Measurements from ENCODE around the gene FURIN. TPM values are rescaled to one million over a fixed set of nuclear protein-coding genes. Genes with fewer than 3 reads are reported as not detected.
A peak's percentile ranks its signal among the peaks of the same experiment; 100 is the strongest.

The FURIN gene
- total RNA-seq, 4 donors from 2014 or later: 20.5 to 54.8 (median 30.5) TPM

- Histone ChIP-seq H3K4me3 (no peak overlapping the region), H3K27ac (no peak overlapping the region), H3K36me3 (no peaks in the 10 kb centered on the region), H3K9me3 (no peaks in the 10 kb centered on the region), H3K4me1 (peaks cover 0 to 12% of the 10 kb centered on the region in 2 donors), H3K27me3 (no peaks in the 10 kb centered on the region)
- intact Hi-C loops (cut with DNase I; ENCODE audit: low total_unique reads): loop anchor here (10.0 kb wide), 1 partner anchor 167 kb away; the partner anchor contains the start of gene BLM
- DNase-seq: no peak
- no peak for TF ChIP-seq CTCF (IDR thresholded peaks at IDR 0.05)
- TF ChIP-seq POLR2A (IDR thresholded peaks at IDR 0.05): no peak
Measured at GRCh38 chr15:90881181-90881977, 13.0 kb downstream of the FURIN start.

GRCh38 chr15:90881978-90882721 lies 13.8 kb downstream of the FURIN start:
- intact Hi-C loops (cut with DNase I; ENCODE audit: low total_unique reads): loop anchor here (10.0 kb wide), 1 partner anchor 167 kb away; the partner anchor contains the start of gene BLM
- Histone ChIP-seq H3K9me3 (no peaks in the 10 kb centered on the region), H3K27me3 (no peaks in the 10 kb centered on the region), H3K4me3 (no peak overlapping the region), H3K27ac (peak overlapping the region in 1 of 2 donors; percentile 96), H3K4me1 (peaks cover 0 to 12% of the 10 kb centered on the region in 2 donors), H3K36me3 (no peaks in the 10 kb centered on the region)
- TF ChIP-seq POLR2A (IDR thresholded peaks at IDR 0.05) (no peak), CTCF (IDR thresholded peaks at IDR 0.05) (no peak)
- DNase-seq: no peak

GRCh38 chr15:90882781-90883525 lies 14.6 kb downstream of the FURIN start:
- TF ChIP-seq CTCF (IDR thresholded peaks at IDR 0.05) (no peak), POLR2A (IDR thresholded peaks at IDR 0.05) (no peak)
- Histone ChIP-seq H3K27ac (peak overlapping the region; percentile 96), H3K4me3 (no peak overlapping the region), H3K36me3 (no peaks in the 10 kb centered on the region), H3K9me3 (no peaks in the 10 kb centered on the region), H3K27me3 (no peaks in the 10 kb centered on the region), H3K4me1 (peaks cover 0 to 12% of the 10 kb centered on the region in 2 donors)
- DNase-seq: no peak
- intact Hi-C loops (cut with DNase I; ENCODE audit: low total_unique reads): loop anchor here (10.0 kb wide), 1 partner anchor 168 kb away; the partner anchor contains the start of gene BLM

GRCh38 chr15:90883526-90883975 lies 15.2 kb downstream of the FURIN start:
- intact Hi-C loops (cut with DNase I; ENCODE audit: low total_unique reads): loop anchor here (10.0 kb wide), 1 partner anchor 169 kb away; the partner anchor contains the start of gene BLM
- Histone ChIP-seq H3K9me3 (no peaks in the 10 kb centered on the region), H3K4me3 (peak overlapping the region; percentile 49 to 65), H3K27ac (peak overlapping the region; percentile 96), H3K36me3 (no peaks in the 10 kb centered on the region), H3K4me1 (peaks cover 0 to 12% of the 10 kb centered on the region in 2 donors), H3K27me3 (no peaks in the 10 kb centered on the region)
- TF ChIP-seq POLR2A (IDR thresholded peaks at IDR 0.05): no peak
- no peak for TF ChIP-seq CTCF (IDR thresholded peaks at IDR 0.05)
- DNase-seq: no peak

All from uterus (tissue), 4 donors.